HG02798 (cell line): ENCODE results near the gene FGFBP2.

Experiments
- ATAC-seq: cut with Tn5 transposase; IDR thresholded peaks from one replicate; pipeline ENCODE4 v1.9.1; 2021; ENCODE audit warnings: mild to moderate bottlenecking; ENCODE audit not compliant: unreplicated experiment, poor library complexity

The FGFBP2 gene

GRCh38 chr4:15971068-15971801 lies 8.3 kb upstream of the FGFBP2 start:
- ATAC-seq: no peak

DNA sequence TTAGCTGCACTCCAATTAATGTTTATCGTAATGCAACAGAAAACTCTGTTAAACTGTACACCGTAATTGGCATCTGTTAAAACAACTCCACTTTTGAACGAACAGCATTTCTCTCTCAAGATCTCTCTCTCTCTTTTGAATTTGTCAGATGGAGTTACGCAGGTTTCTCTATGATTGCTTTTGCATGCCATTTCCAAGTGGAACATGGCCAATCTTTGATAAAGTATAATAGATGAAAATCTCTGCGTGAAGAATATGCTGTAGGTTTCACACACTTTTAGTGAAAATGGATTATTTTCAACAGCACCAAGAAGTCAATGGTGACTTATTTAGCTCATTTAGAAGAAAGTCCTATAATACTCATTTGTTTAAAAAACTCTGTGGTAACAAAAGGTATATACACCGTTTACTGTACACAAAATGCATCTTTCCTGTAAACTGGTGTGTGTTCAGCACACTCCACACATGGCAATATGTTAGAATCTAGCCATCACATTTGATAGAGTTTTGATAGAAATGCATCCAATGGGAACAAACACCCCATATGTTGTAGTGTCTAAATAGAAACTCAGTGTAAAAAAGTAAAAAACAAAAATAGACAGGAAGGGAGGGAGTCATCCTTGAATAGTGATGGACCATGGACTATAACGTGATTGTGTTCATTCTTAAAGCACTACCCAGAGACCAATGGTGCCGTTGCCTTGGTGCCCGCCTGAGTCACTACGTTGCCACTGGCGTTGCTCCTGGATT lies 5.8 kb upstream of the FGFBP2 start:
- no peak for ATAC-seq

GRCh38 chr4:15965325-15965724 lies 2.4 kb upstream of the FGFBP2 start:
- no peak for ATAC-seq

DNA sequence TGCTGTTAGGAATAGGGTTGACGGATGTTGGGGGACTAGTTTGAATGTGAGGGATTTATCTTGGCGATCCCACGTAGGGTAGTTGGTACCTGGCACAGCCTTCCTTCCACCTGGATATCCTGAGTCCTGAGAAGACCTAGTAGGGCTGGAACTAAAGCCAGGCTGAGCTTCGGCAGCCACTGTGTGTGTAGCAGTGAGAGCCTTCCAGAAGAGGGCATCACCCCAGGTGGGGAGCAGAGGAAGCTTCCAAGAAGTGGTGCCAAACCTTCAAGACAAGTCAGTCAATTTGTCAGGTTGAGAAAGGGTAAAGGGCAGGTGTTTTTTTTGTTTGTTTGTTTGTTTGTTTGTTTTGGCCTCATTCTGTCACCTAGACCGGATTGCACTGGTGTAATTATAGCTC lies 1.2 kb upstream of the FGFBP2 start:
- no peak for ATAC-seq

GRCh38 chr4:15963576-15963975 lies 601 bp upstream of the FGFBP2 start:
- peak; percentile 78 for ATAC-seq

DNA sequence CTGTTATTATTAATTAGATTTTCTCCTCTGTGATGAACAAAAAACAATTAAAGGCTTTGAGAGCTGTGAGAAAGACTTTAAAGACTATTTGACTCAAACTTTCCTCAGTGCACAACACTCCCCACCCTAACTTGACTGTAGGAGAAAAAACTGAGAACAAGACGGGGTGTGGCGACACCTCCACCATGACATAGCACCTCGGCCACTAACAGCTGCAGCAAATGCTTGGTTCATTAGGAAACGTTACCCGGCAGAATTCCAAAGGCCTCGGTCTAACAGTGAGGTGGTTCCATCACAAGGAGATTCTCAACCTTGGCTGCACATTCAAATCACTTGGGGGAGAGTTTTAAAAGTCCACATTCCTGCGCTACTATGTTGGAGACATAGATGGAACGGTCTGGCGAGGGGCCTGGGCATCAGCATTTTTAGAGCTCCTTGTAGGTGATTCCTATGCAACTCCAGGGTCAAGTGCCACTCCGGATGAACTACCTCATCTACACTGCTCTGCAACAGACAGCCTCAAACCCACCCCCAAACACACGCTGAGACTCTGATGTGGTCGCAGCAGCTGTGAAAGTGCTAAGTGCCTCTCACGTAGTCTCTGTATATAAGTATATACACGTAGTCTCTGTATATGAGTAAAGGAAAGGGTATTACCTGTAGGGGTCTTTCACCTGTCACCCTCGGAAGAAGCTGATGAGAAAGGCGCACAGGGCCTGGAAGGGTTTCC lies 1.0 kb downstream of the FGFBP2 start:
- no peak for ATAC-seq

GRCh38 chr4:15958562-15958961 lies 4.4 kb downstream of the FGFBP2 start:
- no peak for ATAC-seq

- peak; percentile 92 for ATAC-seq
Measured at GRCh38 chr4:15956179-15956850, 6.7 kb downstream of the FGFBP2 start.

DNA sequence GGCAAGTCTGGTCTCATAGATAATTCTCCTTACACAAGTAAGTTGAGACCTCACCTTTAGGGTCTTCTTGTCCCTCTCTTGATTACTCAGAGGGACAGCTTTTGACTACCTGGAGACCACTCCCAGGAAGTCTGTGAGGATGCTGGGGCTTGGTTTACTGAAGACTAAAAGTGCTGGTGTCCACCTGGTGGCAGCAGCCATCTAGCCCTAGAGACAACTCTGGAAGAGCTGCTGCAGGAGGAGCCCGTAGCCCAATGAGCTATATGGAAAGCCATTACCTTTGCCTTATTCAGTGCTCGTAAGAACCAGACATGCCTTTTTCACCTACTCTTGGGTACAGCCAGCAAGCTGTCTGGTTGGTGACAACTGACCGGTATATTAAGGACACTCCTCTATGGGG lies 7.3 kb downstream of the FGFBP2 start:
- ATAC-seq: no peak

- no peak for ATAC-seq
Measured at GRCh38 chr4:15953625-15954024, 9.3 kb downstream of the FGFBP2 start.

DNA sequence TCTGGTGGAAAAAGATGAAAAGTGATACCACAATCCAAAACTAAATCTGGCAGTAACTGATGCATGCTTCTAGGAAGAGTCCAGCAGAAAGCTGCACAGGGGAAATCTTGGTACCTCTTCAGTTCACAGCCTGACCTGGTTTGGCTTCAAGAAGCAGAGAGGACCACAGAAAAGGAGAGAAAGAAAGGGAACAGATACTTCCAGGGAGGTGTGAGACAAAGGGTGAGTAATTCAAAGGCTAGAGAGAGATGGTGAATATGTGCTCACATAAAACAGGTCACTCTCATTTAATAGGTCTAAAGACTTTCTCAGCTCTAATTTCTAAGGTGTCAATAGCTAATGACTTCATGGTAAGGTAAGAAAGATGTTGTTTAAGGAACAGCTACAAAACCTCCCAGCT lies 11.2 kb downstream of the FGFBP2 start:
- no peak for ATAC-seq

GRCh38 chr4:15948826-15949225 lies 14.1 kb downstream of the FGFBP2 start:
- ATAC-seq: no peak

GRCh38 chr4:15947684-15948083 lies 15.3 kb downstream of the FGFBP2 start:
- no peak for ATAC-seq

GRCh38 chr4:15945516-15945915 lies 17.5 kb downstream of the FGFBP2 start:
- no peak for ATAC-seq

GRCh38 chr4:15944895-15945294 lies 18.1 kb downstream of the FGFBP2 start:
- ATAC-seq: no peak

- no peak for ATAC-seq
Measured at GRCh38 chr4:15942283-15942682, 20.7 kb downstream of the FGFBP2 start.

DNA sequence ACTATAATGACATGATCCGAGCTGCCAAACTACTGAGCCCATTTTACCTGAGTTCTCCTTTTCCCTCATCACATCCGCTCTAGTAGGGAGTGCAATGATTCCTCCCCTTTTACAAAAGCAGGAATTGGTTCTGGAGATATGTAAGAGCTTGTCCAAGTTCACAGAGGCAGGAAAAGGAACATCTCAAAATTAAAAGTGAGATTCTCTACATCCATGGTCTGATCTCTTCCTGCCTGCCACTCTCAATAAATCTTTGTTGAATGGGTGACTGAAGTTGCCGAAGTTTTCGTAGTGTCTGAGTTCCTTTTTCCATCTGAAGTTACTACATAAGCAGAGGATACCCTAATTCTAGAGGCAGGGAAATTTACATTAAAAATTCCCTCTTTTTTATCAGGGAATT lies 24.3 kb downstream of the FGFBP2 start, which contains the start of gene FGFBP1:
Gene FGFBP1, minus strand, starts transcription at position 101 of the 400 bp plus-strand sequence. CDS start 2,108 bp downstream, outside the sequence.
- ATAC-seq: no peak

- no peak for ATAC-seq
Measured at GRCh38 chr4:15938182-15938581, 24.8 kb downstream of the FGFBP2 start.

DNA sequence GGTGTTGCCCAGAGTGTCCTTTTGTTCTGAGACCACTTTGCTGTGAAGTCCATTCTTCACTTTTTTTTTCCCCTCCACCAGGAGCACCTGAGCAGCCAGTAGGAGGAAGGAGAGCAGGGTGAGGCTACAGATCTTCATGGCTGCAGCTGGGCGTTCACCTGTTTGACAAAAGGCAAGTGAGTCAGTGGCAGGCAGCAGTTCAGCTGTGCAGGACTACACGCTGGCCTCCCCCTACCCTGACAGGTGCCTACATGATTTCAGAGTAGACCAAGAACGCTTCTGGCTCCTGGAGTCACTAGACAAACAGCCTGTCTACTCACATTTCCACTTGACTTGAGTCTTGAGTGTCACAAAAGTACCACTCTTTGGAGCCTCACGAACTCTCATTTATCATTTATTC lies 26.5 kb downstream of the FGFBP2 start:
- no peak for ATAC-seq
